HG02840 (cell line): Measurements from ENCODE around the gene SLC22A7.

Source experiments
- ATAC-seq: cut with Tn5 transposase; IDR thresholded peaks from one replicate; pipeline ENCODE4 v1.9.1; 2021; ENCODE audit warnings: mild to moderate bottlenecking, moderate library complexity, moderate number of reproducible peaks; ENCODE audit not compliant: unreplicated experiment, low FRiP score

SLC22A7 gene

GRCh38 chr6:43264599-43265145, 33.4 kb upstream of the SLC22A7 start:
- ATAC-seq = no peak

- ATAC-seq = no peak
Observed at GRCh38 chr6:43265564-43265963, 32.5 kb upstream of the SLC22A7 start.

- no peak for ATAC-seq
Observed at GRCh38 chr6:43267619-43268354, 30.3 kb upstream of the SLC22A7 start.

GRCh38 chr6:43268355-43268700, 29.7 kb upstream of the SLC22A7 start:
- ATAC-seq = no peak

- no peak for ATAC-seq
Observed at GRCh38 chr6:43268782-43269272, 29.2 kb upstream of the SLC22A7 start.

- ATAC-seq = no peak
Observed at GRCh38 chr6:43269273-43270007, 28.6 kb upstream of the SLC22A7 start.

- no peak for ATAC-seq
Observed at GRCh38 chr6:43271103-43271815, 26.8 kb upstream of the SLC22A7 start.

- no peak for ATAC-seq
Observed at GRCh38 chr6:43271944-43272343, 26.1 kb upstream of the SLC22A7 start.

GRCh38 chr6:43273707-43274106, 24.4 kb upstream of the SLC22A7 start:
- no peak for ATAC-seq

GRCh38 chr6:43274127-43274915, 23.7 kb upstream of the SLC22A7 start:
- ATAC-seq = no peak

GRCh38 chr6:43274916-43275597, 23.0 kb upstream of the SLC22A7 start:
- ATAC-seq = no peak

- ATAC-seq = no peak
Observed at GRCh38 chr6:43275801-43276576, 22.1 kb upstream of the SLC22A7 start.

GRCh38 chr6:43276577-43277305, 21.3 kb upstream of the SLC22A7 start:
- no peak for ATAC-seq

GRCh38 chr6:43277306-43277642, 20.8 kb upstream of the SLC22A7 start:
- ATAC-seq = no peak

- no peak for ATAC-seq
Observed at GRCh38 chr6:43277643-43278523, 20.2 kb upstream of the SLC22A7 start.

- ATAC-seq = no peak
Observed at GRCh38 chr6:43278524-43279078, 19.5 kb upstream of the SLC22A7 start.

GRCh38 chr6:43280234-43280633, 17.8 kb upstream of the SLC22A7 start:
- no peak for ATAC-seq
